Fibroblast of skin of abdomen (primary cell): ENCODE measurements around the gene EEF2.
"Not testable (repeated sequence)": the region's sequence is repeated elsewhere in the genome, so short reads cannot be mapped to it uniquely, and the experiment has no call there.

Experiments used
- DNase-seq: peaks from one replicate; pipeline ENCODE4 v3.0.0-alpha.2; 2013

The EEF2 gene

DNA sequence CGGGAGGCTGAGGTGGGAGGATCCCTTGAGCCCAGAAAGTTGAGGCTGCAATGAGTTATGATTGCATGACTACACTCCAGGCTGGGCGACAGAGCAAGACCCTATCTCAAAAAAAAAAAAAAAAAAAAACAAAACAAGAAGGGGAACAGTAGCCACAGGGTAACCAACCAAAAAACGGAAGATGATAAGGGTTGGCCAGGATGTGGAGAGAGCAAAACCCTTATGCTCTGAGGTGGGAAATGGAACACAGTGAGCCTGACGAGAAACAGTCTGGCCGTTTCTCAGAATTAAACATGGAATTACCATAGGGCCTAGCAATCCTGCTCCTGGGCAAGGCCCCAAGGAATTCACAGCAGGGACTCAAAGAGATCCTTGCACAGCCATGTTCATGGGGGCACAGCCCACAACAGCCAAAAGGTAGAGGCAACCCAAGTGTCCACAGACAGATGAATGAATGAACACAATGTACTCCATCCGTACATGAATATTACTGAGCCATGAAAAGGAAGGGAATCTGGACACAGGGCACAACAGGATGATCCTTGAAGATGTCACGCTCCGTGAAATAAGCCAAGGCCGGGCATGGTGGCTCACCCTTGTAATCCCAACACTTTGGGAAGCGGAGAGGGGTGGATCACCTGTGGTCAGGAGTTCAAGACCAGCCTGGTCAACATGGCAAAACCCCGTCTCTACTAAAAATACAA is 41.1 kb downstream of the EEF2 start:
- no peak for DNase-seq

DNA sequence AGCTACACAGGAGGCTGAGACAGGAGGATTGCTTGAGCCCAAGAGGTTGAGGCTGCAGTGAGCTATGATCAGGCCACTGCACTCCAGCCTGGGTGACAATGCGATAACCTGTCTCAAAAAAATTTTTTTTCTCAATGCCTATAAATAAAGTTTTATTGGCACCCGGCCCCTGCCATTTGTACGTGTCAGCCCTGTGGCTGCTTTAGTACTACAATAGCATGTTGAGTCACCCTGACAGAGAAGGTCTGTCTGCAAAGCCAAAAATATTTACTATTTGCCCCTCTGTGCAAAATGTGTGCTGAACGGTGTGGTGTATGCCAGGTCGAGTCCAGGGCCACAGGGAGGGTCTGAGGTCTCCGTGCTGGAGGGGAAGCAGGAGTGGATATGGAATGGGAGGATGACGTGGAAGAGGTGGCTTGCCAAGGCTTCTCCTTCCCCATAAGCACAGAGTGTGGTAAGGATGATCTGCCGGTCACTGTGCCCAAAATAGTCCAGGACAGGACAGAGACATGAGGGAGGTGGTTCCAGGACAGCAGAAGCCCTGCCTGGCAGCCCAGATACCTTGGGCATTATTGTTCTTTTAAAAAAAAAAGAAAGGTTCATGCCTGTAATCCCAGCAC is 42.4 kb downstream of the EEF2 start:
- DNase-seq: no peak

GRCh38 chr19:3938300-3938950 is 46.8 kb downstream of the EEF2 start:
- not testable (repeated sequence) for DNase-seq

DNA sequence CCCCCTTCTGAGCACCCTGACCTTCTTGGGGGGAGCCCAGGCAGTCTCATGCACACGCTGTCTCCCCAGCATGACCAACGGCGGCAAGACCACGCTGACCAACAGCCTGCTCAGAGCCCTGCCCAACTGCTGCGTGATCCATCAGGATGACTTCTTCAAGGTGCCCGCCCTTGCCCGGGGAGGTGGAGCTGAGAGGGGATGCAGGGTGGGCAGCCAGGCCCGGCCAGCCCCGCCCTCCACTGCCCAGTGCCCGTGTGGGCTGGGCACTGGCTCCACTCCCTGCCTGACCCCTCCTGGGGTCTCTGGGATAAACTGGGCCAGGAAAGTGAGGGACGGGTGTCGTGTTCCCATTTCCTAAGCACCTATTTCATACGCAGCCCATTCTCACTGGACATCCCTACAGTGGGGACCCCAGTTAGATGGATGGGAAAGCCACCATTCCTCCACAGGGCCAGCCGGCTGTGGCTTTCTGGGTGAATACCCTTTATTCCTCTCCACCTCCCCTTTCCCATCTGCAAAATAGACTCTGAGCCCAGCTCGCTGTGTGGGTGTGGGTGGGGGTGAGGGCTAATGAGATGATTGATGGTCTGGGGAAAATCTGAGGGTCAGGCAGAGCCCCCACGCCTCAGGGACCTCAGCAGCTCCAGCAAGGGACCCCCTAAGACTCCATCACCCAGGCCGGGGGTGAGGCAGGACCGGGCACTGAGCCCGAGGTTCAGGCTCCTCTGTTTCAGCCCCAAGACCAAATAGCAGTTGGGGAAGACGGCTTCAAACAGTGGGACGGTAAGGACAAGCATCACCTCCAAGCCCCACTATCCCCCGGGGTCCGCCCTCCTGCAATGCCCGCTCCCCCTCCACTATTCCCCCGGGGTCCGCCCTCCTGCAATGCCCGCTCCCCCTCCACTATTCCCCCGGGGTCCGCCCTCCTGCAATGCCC is 48.5 kb downstream of the EEF2 start:
- no peak for DNase-seq

- no peak for DNase-seq
These were observed 52.1 kb downstream of the EEF2 start, which contains the start of gene NMRK2 for GRCh38 chr19:3932931-3933810. TSS of gene NMRK2 (plus strand) at chr19:3933069. CDS start at chr19:3933672, 603 bp downstream.

DNA sequence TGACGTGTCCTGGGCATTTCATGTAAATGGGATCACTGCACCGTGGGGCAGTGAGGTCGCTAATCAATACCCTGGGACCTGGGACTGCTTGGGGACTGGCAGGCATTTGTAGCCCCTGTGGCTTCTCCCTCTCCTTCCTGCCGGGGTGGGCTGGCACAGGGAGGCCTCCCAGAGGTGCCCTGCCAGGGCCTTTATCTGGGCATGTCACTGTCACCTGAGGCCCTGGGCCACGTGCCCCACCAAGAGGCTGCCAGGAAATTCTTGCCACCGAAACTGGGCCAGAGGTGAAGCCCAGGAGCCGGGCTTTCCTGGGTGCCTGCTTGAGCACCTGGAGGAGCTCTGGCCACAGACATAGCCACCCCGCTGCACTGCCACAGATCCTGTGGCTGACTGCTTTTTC is 54.2 kb downstream of the EEF2 start:
- DNase-seq: no peak
